Activated effector memory CD4-positive, alpha-beta T cell treated with Interleukin-2 at 50 U/mL for 16 hours (primary cell): ENCODE results near the gene R3HDM4.

Experiments
- DNase-seq: peaks from one replicate; pipeline ENCODE4 v3.0.0-alpha.2; 2020

The R3HDM4 gene

DNA sequence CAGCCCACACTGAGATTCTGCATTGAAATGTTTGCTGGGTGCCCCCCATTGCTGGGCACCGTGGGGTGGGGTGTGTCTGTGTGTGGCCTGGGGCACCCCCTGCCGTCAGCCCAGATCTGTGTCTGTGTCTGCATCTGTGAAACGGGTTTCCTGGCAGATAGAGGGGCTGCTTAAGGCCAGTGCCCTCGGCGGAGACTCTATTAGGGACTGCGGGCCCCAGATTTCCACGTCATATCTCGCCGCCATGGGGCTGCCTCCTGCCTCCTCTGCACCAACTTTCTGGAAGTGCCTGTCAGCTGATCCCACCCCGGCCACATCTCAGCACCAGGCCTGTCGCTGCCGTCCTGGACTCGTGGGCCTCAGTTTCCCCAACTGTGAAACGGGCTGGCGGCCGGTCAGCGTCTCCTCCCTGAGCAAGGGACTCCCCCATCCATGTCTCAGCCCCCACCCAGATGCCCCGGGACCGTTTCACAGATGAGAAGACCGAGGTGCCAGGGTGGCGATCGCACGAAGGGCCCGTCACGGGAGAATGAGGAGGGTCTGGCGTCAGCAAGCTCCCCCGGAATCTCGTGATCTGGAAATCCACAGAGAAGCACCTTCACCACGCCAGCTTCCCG lies 34.2 kb upstream of the R3HDM4 start:
- DNase-seq, result no peak

DNA sequence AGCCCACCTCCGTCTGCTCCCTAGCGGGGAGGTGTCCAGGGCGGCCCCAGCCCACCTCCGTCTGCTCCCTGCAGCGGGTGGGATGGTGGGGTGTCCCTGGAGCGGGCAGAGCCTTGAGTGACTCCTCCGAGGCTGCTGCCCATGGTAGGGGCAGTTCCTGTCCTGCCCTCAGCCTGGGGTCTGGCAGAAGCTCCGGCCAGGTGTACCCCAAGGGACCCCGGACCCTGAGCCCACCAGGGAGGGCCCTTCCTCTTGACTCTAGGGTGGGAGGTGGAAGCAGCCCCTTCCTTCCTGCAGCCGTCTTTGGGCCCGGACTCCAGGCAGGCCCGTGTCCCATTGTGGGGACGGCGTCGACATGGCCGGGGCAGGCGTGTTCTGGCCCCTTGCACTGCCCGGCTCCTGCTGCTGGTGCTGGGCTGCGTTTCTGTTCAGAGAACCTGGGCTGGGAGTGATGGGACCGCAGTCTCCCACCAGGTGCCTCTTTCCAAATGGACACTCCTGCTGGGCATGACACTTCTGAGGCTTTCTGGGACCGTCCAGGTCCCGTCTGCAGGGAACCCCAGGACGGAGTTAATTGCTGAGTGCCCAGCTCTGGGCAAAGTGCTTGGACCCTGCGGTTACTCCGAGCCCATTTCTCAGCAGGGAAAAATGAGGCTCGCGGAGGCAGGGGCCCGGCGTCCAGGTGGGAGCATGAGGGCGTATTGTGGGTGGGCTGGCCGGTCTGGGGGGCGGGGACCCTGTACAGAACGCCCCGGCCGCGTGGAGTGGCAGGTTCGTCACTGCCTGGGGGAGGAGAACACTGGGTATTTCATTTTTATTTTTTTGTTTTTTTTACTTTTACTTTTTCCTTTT lies 32.6 kb upstream of the R3HDM4 start:
- no peak for DNase-seq

DNA sequence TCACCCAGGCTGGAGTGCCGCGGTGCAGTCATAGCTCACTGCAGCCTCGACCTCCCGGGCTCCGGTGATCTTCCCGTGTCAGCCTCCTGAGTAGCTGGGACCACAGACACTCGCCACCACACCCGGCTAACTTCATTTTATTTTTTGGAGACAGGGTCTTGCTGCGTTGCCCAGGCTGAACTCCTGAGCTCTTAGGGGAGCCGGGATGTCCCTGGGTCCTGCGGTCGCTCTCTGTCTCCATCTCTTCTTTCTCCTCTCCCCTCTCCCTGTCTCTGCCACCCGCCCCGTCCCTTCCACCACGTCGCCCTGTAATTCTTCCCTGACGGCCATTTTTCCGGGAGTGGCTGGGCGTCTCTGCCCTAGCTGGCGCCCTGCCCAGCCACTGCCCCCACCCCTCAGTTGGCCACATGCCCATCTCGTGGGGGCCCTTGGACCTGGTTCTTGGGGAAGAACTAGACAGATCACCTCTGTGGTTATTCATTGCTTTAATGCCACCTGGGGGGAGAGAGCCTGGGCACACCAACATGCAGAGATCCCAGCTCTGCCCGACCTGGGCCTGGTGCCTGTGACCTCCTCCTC lies 31.7 kb upstream of the R3HDM4 start:
- DNase-seq, result no peak

DNA sequence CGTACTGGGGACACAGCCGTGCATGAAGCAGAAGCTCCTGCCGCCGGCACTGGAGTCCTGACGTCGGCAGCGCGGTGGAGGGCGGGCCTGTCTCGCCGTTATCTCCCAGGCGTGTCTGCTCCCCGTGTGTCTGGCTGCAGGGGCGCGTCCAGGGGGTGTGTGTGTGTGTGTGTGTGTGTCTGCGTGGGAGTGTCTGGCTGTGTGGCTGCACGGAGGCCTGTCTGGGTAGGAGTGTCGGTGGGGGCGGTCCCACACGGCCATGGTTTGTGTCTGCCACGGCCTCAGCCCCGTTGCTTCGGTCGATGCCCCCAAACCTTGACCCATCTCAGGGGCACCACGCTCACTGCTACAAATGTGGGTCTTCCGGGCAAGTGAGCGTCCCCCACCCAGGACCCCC lies 31.1 kb upstream of the R3HDM4 start:
- DNase-seq, result no peak

DNA sequence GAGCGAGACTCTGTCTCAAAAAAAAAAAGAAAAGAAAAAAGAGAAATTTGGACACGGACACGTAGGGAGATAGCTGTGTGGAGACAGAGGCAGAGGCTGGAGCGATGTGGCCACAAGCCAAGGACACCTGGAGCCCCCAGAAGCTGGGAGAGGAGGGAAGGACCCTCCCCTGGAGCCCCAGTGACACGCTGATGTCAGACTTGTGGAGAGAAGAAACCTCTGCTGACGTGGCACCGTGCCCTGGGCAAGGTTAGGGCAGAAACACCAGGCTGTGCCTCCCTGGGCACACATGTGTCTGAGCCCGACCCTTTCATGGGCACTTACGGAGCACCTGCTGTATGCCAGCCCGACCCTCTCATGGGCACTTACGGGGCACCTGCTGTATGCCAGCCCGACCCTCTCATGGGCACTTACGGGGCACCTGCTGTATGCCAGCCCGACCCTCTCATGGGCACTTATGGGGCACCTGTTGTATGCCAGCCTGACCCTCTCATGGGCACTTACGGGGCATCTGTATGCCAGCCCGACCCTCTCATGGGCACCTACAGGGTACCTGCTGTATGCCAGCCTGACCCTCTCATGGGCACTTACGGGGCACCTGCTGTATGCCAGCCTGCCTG lies 30.6 kb upstream of the R3HDM4 start:
- DNase-seq, result no peak

DNA sequence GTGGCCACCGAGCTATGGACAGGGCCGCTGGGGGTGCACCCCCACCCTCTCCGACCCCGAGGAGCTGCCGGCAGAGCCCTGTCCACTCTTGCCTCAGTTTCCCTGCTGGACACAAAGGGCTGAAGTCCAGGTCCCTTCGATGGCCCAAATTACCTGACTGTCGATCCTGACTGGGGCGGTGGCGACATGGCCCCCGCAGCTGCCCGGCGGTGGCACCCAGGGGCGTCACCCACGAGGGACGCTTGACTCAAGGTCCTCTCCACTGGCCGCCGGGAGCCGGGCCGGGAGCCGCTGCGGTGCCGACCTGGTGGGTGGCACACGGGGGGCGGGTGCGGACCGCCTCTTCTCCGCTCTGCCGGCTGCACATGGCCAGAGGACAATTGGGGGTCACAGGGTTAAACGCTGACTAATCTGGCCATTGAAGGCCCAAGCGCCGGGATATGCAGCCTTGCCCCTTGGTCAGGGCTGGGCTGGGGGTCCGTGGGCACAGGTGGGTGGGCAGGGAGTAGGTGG lies 29.2 kb upstream of the R3HDM4 start:
- no peak for DNase-seq

DNA sequence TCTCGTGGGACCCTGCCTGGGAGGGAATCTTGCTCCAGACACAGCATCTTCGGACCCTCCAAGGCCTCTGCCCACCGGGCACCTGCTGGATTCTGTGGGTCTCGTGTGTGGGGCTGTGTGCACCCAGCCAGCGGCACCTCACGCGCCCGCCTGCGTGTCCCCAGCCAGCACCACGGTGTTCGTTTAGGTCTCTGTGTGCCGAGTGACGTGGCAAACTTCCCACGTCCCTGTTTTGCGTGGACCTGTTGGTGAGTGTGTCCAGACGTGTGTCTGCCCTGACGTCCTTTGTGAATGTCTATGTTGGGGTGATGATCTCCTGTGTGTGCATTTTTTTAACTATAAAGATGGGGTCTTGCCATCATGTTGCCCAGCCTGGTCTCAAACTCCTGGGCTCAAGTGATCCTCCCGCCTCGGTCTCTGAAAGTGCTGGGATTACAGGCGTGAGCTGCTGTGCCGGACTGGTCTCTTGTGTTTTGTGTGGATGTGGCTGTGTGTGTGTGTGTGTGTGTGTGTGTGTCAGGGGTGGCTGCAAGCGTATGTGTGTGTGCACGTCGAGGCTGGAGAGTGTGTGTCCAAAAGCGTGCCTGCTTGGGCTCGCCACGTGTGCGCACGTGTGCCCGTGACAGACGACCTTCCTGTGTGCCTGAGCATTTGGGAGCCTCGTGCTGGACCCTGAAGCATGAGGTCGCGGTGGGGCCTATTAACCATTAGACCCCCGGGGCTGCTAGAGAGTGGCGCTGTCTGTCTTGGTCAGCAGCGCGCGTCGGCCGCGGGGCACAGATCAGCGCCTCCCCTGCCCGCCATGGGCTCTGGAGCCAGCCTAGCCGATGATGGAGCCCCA lies 28.5 kb upstream of the R3HDM4 start:
- DNase-seq, result no peak

DNA sequence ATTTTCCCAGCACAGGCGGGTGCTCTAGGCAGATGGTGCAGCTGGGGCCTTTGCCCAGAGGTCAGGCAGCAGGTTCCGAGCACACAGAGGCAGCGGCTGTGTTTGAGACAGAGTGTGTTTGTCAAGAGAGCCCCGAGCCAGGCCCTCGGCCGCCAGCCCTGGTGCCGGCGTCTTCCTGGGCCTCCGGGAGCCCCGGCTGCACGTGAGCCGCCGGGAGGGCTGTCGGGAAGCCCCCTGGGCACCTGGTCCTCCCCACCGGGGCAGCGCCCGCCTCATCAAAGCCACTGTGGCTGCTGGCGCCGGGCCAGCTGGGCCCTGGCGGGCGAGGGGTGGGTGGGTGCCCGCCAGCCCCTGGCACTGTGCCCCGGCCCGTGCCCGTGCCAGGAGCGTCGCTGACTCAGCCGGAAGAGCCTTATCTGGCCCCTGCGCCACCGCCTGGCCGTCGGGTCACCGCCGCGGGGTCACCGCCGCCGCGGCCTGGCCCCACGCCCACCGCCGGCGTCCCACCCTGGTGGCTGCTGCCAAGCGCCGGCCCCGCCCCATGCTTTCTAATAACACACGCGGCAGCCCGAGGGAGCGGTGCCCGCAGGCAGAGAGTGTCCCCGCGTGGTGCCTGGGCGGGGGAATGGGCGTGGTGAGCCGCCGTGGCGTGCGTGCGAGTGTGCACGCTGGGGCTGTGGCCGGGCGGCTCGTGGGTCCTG lies 27.7 kb upstream of the R3HDM4 start:
- peak; percentile 69 for DNase-seq

DNA sequence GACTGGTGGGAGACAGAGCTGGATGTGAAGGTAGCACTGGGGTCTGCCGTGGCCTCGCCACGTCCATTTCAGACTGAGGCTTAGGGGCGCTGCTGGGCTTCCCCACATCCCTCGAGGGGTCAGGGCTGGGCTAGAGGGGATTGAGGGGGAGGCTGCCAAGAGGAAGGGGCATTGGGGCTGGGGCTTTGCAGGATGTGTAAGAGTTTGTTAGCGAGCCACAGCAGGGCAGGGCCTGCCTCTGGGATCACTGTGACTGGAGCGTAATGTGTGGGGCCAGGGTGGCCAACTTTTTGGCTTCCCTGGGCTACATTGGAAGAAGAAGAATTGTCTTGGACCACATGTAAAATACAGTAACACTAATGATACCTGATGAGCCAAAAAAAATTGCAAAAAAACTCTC lies 26.9 kb upstream of the R3HDM4 start:
- no peak for DNase-seq

DNA sequence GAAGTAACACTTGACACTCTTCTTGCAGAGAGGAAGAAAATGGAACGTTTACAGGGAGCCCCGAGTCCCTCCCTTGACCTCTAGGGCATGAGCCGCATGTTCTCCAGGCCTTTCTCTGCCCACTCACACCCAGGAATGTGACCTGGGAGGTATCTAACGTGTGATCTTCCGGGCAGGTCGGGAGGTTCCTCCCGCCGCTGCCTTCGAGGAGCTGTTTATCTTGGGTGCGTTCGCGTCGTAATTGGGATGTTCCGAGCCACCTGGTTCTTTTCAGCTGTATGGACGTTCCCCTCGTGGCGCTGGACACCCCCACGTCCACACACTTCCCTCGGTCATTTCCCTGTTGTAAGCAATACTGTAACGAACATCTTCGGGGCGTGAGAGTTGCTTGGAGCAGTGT lies 26.4 kb upstream of the R3HDM4 start:
- no peak for DNase-seq

DNA sequence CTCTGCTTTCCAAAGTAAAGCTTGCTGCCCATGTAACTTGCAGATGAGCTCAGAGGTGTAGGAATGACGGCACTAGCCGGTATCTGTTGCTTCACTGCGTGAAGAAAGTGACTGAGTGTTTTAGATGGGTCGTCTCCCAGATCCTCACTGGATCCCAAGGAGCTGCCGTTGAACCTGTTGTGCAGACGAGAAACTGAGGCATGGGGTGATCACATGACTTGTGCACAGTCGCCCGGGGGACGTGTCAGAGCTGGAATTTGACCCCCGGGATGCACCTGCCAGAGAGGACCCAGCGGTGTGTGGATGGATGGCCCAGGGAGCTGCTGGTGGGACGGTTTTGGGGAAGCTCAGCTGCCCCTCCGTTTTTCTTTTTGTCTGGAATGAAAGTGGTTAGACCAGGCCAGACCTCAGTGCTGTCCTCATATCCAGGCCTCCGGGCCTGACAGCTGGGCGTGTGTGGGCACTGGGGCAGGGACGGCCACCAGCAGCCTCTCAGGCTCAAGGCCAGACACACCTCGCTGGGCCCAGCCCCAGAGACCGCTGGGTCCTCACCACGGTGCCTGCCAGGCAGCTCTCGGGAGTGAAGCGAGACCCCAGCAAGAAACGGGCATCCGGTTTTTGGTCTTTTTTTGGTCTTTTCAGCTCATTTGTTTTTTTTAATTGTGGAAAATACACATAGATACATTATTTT lies 25.4 kb upstream of the R3HDM4 start:
- no peak for DNase-seq

DNA sequence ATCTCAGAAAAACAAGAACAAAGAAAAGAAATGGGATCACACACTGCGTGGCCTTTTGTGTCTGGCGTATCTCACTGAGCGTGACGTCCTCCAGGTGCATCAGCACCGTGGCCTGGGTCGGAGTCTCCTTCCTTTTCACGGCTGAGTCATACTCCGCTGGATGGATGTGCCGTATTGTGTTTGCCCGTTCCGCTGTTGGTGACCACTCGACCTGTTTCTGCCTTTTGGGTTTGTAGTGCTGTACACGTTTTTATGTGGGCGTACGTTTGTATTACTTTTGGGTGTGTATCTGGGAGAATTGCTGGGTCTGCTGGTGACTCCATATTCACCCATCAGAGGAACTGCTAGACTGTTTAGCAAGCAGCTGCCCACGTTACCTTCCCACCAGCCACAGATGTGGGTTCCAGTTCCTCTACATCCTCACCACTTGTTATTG lies 24.3 kb upstream of the R3HDM4 start:
- DNase-seq, result no peak

DNA sequence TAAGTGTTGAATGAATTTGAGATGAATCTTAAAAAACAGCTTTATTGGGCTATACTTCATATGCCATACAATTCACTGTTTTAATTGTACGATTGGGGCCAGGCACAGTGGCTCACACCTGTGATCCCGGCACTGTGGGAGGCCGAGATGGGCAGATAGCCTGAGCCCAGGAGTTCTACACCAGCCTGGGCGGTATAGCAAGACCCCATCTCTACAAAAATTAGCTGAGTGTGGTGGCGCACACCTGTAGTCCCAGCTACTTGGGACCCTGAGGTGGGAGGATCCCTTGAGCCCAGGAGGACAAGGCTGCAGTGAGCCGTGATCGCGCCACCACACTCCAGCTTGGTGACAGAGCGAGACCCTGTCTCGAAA lies 23.1 kb upstream of the R3HDM4 start:
- DNase-seq, result no peak

DNA sequence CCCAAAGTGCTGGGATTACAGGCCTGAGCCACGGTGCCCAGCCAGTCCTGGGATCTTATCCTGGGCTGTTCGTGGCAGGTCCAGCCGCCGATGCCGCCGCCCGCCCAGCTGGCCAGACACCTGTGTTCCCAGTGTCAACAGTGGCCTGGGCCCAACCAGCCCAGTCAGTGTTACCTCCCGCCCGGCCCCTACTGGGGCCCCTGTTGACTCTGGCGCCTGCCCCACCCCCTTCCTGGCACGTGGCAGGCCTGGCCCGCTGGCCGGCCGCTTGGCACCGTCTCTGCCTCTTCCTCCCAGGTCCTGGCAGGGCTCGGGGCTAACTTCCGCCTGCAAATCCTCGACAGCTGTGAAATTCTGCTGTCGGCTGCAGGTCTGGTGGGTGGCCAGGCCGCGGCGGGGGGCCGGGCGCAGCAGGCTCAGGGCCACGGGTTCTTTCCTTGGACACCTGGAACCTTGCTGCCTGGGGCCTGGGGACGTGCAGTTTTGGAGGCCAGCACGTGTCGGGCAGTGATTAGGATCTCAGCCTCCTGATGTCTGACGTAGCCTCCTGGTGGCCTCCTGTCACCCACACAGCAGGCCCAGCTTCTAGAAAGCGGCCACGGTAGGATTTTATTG lies 22.0 kb upstream of the R3HDM4 start:
- no peak for DNase-seq

DNA sequence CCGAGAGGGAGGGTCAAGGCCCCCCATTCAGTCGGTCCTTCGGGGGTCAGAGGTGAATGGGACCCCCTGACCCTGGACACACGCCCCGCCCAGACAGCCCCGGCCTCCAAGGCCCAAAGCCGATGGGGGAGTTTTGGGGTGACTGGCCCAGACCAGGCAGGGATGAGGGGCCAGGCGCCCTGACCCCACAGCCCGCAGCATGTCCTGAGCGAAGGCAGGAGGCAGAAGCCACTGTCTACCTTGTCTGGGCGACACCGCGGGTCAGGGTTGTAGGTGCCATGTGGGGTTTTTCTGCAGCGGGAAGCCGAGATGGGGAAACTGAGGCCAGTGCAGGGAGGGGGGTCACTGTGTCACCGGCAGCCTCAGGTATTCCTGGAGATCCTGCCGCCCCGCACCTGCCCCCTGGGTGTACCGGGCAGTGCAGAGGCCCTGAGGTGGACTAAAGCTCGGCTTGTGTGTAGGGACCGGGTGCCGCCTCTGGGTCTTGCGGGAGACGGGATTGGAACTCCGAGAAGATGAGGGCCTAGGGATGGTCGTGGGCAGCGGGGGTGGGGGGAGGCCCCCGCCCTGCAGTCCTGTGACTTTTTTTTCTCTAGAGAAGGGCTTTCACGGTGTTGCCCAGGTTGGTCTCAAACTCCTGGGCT lies 21.3 kb upstream of the R3HDM4 start:
- DNase-seq, result no peak

DNA sequence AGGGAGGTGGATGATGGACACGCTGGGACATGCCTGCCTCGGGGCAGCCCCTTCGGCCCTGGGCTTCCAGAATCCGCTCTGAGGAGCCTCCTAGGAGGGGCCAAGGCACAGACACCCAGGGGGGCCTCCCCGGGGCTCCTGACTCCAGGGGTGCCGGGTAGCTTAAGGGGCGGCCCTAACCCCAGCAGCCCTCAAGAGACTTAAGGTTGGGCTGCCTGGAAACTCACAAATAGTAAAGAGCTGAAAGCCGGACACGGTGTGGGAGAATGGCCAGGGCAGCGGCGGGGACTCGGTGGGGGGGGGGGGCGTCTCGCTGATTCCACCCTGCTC lies 20.5 kb upstream of the R3HDM4 start:
- DNase-seq, result no peak

DNA sequence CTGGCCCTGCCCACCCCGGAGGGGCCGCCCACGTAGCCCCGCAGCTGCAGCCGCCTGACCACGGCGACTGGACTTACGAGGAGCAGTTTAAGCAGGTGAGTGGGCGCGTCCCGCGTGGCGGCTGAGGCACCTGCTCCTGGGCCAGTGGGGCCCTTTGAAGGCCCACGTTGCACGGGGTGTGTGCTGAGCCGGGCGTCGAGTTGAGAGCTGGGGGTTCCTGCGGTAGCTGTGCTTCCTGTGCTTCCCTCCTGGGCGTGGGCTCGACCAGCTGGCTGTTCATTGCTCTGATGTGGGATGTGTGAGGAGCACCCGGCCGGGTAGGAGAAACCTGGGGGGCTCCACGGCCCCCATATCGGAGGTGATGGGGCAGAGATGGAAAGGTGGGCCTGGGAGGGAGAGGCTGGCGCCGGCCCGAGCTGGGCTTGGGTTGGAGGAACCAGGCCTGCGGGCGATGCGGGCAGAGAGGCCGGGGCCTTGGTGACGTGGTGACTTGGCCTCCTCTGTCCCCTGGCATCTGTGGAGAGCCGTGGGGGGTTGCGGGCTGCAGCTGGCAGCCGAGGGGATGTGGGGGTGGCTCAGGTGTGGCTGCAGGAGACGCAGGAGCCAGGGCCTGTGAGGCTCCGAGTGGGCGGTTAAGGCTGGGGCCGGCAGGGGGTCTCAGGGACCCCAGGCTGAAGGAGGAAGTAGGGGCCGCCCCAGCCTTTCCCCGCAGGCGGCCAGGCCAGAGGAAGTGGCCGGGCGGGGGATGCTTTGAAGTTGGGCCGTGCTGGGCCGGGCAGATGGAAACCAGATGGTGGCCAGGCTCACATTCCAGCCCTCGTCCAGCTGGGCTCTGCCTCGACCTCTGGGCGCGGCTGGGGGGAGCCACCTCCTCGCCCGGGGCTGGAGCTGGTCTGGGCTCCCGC lies 19.9 kb upstream of the R3HDM4 start:
- peak; percentile 32 for DNase-seq

DNA sequence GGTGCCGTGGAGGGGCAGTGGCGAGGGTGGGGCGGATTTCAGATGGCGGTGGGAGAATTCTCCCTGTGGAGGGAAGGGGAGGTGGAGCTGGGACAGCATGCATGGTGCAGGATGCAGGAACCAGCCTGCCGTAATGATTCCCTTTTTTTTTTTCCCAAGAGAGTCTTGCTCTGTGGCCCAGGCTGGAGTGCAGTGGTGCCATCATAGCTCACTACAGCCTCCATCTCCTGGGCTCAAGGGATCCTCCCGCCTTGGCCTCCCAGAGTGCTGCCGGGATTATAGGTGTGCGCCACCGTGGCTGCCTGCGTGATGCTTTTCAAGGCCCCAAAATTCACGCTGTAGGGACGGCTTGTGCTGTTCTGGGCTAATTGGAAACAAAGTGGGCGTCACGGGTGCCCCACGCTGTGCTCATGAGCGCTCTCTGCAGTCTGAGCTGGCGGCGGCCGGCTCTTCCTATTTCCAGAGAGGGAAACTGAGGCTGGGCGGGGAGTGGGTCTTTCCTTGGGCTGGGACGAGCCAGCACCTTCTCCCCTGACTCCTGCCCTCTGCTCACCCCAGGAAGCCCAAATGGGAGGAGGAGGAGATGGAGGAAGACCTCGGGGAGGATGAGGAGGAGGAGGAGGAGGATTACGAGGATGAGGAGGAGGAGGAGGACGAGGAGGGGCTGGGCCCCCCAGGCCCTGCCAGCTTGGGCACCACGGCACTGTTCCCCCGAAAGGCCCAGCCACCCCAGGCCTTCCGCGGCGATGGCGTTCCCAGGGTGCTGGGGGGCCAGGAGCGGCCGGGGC lies 19.0 kb upstream of the R3HDM4 start:
- no peak for DNase-seq

DNA sequence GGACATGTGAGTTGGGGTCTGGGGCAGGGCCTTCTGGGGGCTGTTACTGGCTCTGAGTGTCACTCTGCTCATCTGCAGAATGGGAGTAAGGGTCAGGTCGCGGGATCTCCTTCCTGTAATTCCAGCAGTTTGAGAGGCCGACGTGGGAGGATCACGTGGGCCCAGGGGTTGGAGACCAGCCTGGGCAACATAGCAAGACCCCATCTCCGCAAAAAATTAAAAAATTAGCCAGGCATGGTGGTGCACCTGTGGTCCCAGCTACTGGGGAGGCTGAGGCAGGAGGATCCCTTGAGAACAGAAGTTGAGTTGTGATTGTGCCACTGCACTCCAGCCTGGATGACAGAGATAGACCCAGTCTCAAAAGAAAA lies 16.9 kb upstream of the R3HDM4 start:
- DNase-seq, result no peak
